Endothelial cell of umbilical vein (primary cell): Measurements from ENCODE around the gene GJC3. TPM values are rescaled to one million over a fixed set of nuclear protein-coding genes. Genes with fewer than 3 reads are reported as not detected.

Source experiments
- BruUV-seq: library from RNA; stranded (reverse); fragments of 400-500 nt; replicated peaks from 2 replicates; lab custom pipeline; 2021; lab: Mats Ljungman, UMichigan
- CTCF ChIA-PET: fragments of 300-600, 350-600 bp; sonication (Branson Sonifier 250); formaldehyde crosslinking; loops from one replicate; lab custom pipeline; 2021; ENCODE audit warnings: antibody characterized with exemption, inconsistent platforms; lab: Charles Lee
- POLR2A ChIA-PET: fragments of 300-600, 350-600 bp; sonication (Branson Sonifier 250); formaldehyde crosslinking; loops from one replicate; lab custom pipeline; 2021; ENCODE audit warnings: antibody characterized with exemption, inconsistent platforms; lab: Charles Lee
- DNase-seq: peaks from one replicate; pipeline ENCODE4 v3.0.0-alpha.2; 2011; ENCODE audit warnings: low read depth, low spot score
- FAIRE-seq: peaks from 2 replicates; lab custom pipeline; 2011; peaks lifted over from hg19 to GRCh38; lab: Jason Lieb, UNC
- H2AFZ ChIP-seq: 2 replicates; pipeline ENCODE4 v1.6.0; 2012; ENCODE audit warnings: low read depth, low read length, control low read depth, inconsistent platforms
- H3K27ac ChIP-seq: 2 replicates; pipeline ENCODE4 v1.5.1; 2011; ENCODE audit warnings: low read depth, mild to moderate bottlenecking, control low read depth, low read length, moderate library complexity; ENCODE audit not compliant: insufficient read depth
- H3K27me3 ChIP-seq, 2 experiments: 2 replicates each; pipeline versions ENCODE4 v1.6.0 to v1.6.1; 2011; ENCODE audit warnings: low read length in 2 of 2, mixed read lengths in 1 of 2; ENCODE audit not compliant: control insufficient read depth in 2 of 2, insufficient read depth in 2 of 2
- H3K36me3 ChIP-seq, 2 experiments: 2 replicates in 1 of 2; 3 replicates in 1 of 2; pipeline ENCODE4 v1.5.1; 2011; ENCODE audit warnings: low read length in 2 of 2, mild to moderate bottlenecking in 1 of 2, moderate library complexity in 1 of 2; ENCODE audit not compliant: control insufficient read depth in 2 of 2, insufficient read depth in 2 of 2; ENCODE audit errors: extremely low read depth in 1 of 2
- H3K4me1 ChIP-seq: 3 replicates; pipeline ENCODE4 v1.5.1; 2011; ENCODE audit warnings: mild to moderate bottlenecking, low read length; ENCODE audit not compliant: control insufficient read depth, insufficient read depth; ENCODE audit errors: extremely low read depth
- H3K4me2 ChIP-seq: 2 replicates; pipeline ENCODE4 v1.6.1; 2011; ENCODE audit warnings: low read length, control low read depth, mixed read lengths; ENCODE audit not compliant: insufficient read depth
- H3K4me3 ChIP-seq, 3 experiments: fragments of 200-600 bp in 1 of 3; sonication (generic), shearing (Covaris generic) in 1 of 3; replicated peaks in 1 of 3; 2 replicates each; pipeline ENCODE4 v1.5.1; 2011 to 2016; ENCODE audit warnings: control low read depth in 3 of 3, low read length in 3 of 3, mild to moderate bottlenecking in 2 of 3, inconsistent platforms in 1 of 3, low read depth in 1 of 3, moderate library complexity in 1 of 3; ENCODE audit not compliant: insufficient read depth in 1 of 3
- H3K79me2 ChIP-seq: 2 replicates; pipeline ENCODE4 v1.6.0; 2012; ENCODE audit warnings: low read length, inconsistent platforms; ENCODE audit not compliant: control insufficient read depth, insufficient read depth
- H3K9ac ChIP-seq: replicated peaks from 2 replicates; pipeline ENCODE3; 2011; ENCODE audit warnings: low read length, control low read depth; ENCODE audit not compliant: insufficient read depth; ENCODE audit errors: extremely low read depth
- H3K9me1 ChIP-seq: replicated peaks from 3 replicates; pipeline ENCODE4 v1.6.0; 2011; ENCODE audit warnings: mild to moderate bottlenecking, low read length; ENCODE audit not compliant: control insufficient read depth, insufficient read depth; ENCODE audit errors: extremely low read depth
- H3K9me3 ChIP-seq: replicated peaks from 2 replicates; pipeline ENCODE4 v1.5.1; 2012; ENCODE audit warnings: low read length, inconsistent platforms; ENCODE audit not compliant: control insufficient read depth, insufficient read depth
- H4K20me1 ChIP-seq: replicated peaks from 2 replicates; pipeline ENCODE3; 2011; ENCODE audit warnings: mild to moderate bottlenecking, low read length; ENCODE audit not compliant: control insufficient read depth, insufficient read depth; ENCODE audit errors: extremely low read depth
- EZH2 ChIP-seq: IDR thresholded peaks from 2 replicates; pipeline ENCODE4 v1.6.1; 2012; ENCODE audit warnings: borderline replicate concordance, low read depth, mild to moderate bottlenecking, moderate library complexity, low read length, inconsistent platforms; ENCODE audit not compliant: severe bottlenecking
- FOS ChIP-seq: IDR thresholded peaks from 2 replicates; pipeline ENCODE4 v1.6.1; 2011; ENCODE audit warnings: mild to moderate bottlenecking, low read length, moderate library complexity, borderline replicate concordance; ENCODE audit not compliant: insufficient read depth
- GATA2 ChIP-seq: IDR thresholded peaks from 2 replicates; pipeline ENCODE4 v1.7.0; 2011; ENCODE audit warnings: low read depth, mild to moderate bottlenecking, moderate library complexity, mixed read lengths, low read length; ENCODE audit not compliant: insufficient read length, insufficient read depth
- JUN ChIP-seq: IDR thresholded peaks from 2 replicates; pipeline ENCODE4 v1.6.1; 2011; ENCODE audit warnings: borderline replicate concordance, low read depth; ENCODE audit not compliant: insufficient read length, insufficient read depth
- MYC ChIP-seq: IDR thresholded peaks from one replicate; pipeline ENCODE4 v1.6.1; 2011; ENCODE audit warnings: mild to moderate bottlenecking, low read depth, low read length
- POLR2A ChIP-seq: IDR thresholded peaks from 2 replicates; pipeline ENCODE4 v1.6.1; 2012; ENCODE audit warnings: low read depth, mild to moderate bottlenecking, control low read depth, low read length
- POLR2AphosphoS5 ChIP-seq: IDR thresholded peaks from 2 replicates; pipeline ENCODE4 v1.6.1; 2012; ENCODE audit warnings: low read depth, mild to moderate bottlenecking, control low read depth, low read length, moderate library complexity; ENCODE audit not compliant: insufficient read depth
- dilution Hi-C: fragments of 300-500 bp; cut with MboI; formaldehyde crosslinking; loops from one replicate; pipeline ENCODE4 v1.15.0; 2019; ENCODE audit warnings: low sequenced_read_pairs; ENCODE audit not compliant: extremely low pct_ligation_motif_present
- intact Hi-C: fragments of 100-400 bp; cut with micrococcal nuclease; formaldehyde crosslinking; loops from one replicate; pipeline ENCODE4 v1.10.0; 2022
- polyA plus RNA-seq, 4 experiments: library from polyadenylated mRNA; depleted of rRNA in 3 of 4; stranded (reverse) in 3 of 4; unstranded in 1 of 4; fragments of >200 nt; gene quantifications; 2 replicates each; pipeline versions ENCODE4 v1.2.1 to v1.2.3, GENCODE V29; 2011 to 2012; ENCODE audit warnings: missing spikeins in 1 of 4
- total RNA-seq: library from RNA; stranded (reverse); gene quantifications from 2 replicates; pipeline ENCODE4 v1.2.3, GENCODE V29; 2021
- TF ChIP-seq, protein P1 (sequence below), 2 donors: IDR thresholded peaks; 1 replicate in 1 of 2; 2 replicates in 1 of 2; pipeline ENCODE4 v1.5.1; 2011; ENCODE audit warnings: low read length in 2 of 2, mild to moderate bottlenecking in 2 of 2, moderate library complexity in 2 of 2, control low read depth in 1 of 2, inconsistent platforms in 1 of 2, low read depth in 1 of 2; ENCODE audit not compliant: insufficient read depth in 1 of 2; ENCODE audit errors: extremely low read depth in 1 of 2
- TF ChIP-seq, protein P2 (sequence below): IDR thresholded peaks from 2 replicates; pipeline ENCODE4 v1.6.1; 2011; ENCODE audit not compliant: insufficient read depth, insufficient read length

Gene GJC3
- total and polyA plus RNA-seq, 2 donors (not counting 3 experiments of a cell fraction or from before 2014, with no cell fraction given) = 0.28 TPM; not detected in 1

DNA sequence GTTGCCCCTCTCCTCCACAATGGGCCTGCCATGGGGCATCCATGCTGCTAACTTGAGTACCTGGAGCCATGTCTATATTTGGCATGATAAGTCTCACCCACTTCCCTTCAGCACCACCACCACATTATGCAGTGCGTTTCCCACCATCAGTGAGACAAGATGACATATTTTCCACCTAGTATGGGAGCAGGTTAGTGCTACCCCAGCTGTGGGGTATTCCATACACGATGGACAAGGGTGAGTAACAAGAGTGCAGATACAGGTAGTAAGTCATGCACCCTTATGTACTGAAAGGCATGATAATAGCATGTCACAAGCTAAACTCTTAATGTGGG, 31.4 kb downstream of the GJC3 start:
- no peaks in the 10 kb centered on the region for H3K9me3 ChIP-seq
- H3K4me2 ChIP-seq = no peak overlapping the region
- intact Hi-C loops (no loop called here), dilution Hi-C loops (no loop called here)
- no peak for TF ChIP-seq POLR2AphosphoS5
- TF ChIP-seq FOS = no peak
- TF ChIP-seq POLR2A = no peak
- TF ChIP-seq, protein P1, sequence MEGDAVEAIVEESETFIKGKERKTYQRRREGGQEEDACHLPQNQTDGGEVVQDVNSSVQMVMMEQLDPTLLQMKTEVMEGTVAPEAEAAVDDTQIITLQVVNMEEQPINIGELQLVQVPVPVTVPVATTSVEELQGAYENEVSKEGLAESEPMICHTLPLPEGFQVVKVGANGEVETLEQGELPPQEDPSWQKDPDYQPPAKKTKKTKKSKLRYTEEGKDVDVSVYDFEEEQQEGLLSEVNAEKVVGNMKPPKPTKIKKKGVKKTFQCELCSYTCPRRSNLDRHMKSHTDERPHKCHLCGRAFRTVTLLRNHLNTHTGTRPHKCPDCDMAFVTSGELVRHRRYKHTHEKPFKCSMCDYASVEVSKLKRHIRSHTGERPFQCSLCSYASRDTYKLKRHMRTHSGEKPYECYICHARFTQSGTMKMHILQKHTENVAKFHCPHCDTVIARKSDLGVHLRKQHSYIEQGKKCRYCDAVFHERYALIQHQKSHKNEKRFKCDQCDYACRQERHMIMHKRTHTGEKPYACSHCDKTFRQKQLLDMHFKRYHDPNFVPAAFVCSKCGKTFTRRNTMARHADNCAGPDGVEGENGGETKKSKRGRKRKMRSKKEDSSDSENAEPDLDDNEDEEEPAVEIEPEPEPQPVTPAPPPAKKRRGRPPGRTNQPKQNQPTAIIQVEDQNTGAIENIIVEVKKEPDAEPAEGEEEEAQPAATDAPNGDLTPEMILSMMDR (IDR thresholded peaks at IDR 0.05; ENCODE audit: extremely low read depth in 1 of 2, insufficient read depth in 1 of 2, low read depth in 1 of 2, low read length in 2 of 2) = no peak
- no peak for TF ChIP-seq EZH2
- TF ChIP-seq MYC = no peak
- TF ChIP-seq JUN = no peak
- no peak for TF ChIP-seq GATA2
- TF ChIP-seq, protein P2, sequence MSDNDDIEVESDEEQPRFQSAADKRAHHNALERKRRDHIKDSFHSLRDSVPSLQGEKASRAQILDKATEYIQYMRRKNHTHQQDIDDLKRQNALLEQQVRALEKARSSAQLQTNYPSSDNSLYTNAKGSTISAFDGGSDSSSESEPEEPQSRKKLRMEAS = no peak
- BruUV-seq = no TSS peak
- ChIA-PET POLR2A (no interaction called here), CTCF (no interaction called here)
- H3K4me3 ChIP-seq = no peak overlapping the region
- no peak overlapping the region for H3K9ac ChIP-seq
- DNase-seq = no peak
- H3K4me1 ChIP-seq = no peaks in the 10 kb centered on the region
- no peaks in the 10 kb centered on the region for H4K20me1 ChIP-seq
- no peaks in the 10 kb centered on the region for H3K9me1 ChIP-seq
- no peak for FAIRE-seq
- peaks cover 4 to 8% of the 10 kb centered on the region in 2 experiments for H3K36me3 ChIP-seq
- H3K79me2 ChIP-seq = no peaks in the 10 kb centered on the region
- H3K27me3 ChIP-seq = no peaks in the 10 kb centered on the region
- H3K27ac ChIP-seq = no peak overlapping the region
- H2AFZ ChIP-seq = no peak overlapping the region
